Measurements from ENCODE around the gene DSG4.

DSG4 gene

GRCh38 chr18:31450409-31450808, 73.8 kb downstream of the DSG4 start:
- DNase-seq, result no peak

- no peak for DNase-seq
Measured at GRCh38 chr18:31451625-31452024, 75.0 kb downstream of the DSG4 start.

- DNase-seq, result no peak
Measured at GRCh38 chr18:31454066-31454708, 77.6 kb downstream of the DSG4 start.
